GM19025 (cell line): ENCODE data around the gene GNPTG.

Experiments
- ATAC-seq: cut with Tn5 transposase; IDR thresholded peaks from one replicate; pipeline ENCODE4 v1.9.1; 2021; ENCODE audit warnings: mild to moderate bottlenecking, low read depth, moderate library complexity; ENCODE audit not compliant: unreplicated experiment

Gene GNPTG

DNA sequence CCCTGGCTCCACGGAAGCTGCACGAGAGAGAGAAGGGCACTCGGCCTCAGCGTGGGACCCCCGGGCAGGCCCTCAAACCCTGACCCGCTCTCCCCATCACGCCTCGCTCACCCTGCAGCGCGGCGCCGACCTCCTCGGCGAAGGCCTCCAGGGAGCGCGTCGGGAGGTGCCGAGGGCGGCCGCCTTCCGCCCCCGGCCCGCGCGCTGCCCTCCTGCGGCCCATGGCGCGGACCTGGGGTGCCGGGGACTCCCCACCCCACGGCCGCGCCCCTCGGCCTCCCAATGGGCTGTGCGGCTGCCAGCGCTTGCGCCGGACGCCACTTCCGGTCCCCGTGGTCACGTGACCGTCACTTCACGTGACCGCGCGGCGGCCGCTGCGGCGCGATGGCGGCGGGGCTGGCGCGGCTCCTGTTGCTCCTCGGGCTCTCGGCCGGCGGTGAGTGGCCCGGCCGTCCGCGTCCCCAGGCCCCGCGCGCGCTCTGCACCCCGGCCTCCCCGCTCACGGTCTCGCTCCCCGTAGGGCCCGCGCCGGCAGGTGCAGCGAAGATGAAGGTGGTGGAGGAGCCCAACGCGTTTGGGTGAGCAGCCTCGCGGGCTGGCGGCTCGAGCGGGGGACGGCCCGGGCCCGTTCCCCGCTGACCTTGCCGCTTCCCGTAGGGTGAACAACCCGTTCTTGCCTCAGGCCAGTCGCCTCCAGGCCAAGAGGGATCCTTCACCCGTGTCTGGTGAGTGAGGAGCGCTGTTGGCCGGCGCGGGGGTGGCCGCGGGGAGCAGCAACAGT, at the start of gene GNPTG, which contains the start of gene TSR3:
Gene GNPTG, plus strand, starts transcription at position 350 of the 781 bp plus-strand sequence. Its CDS starts 35 bp downstream, at position 385.
Gene TSR3, minus strand, starts transcription at position 297 of the 781 bp plus-strand sequence. Its CDS starts 74 bp downstream, at position 223.
- ATAC-seq, result peak; percentile 73

DNA sequence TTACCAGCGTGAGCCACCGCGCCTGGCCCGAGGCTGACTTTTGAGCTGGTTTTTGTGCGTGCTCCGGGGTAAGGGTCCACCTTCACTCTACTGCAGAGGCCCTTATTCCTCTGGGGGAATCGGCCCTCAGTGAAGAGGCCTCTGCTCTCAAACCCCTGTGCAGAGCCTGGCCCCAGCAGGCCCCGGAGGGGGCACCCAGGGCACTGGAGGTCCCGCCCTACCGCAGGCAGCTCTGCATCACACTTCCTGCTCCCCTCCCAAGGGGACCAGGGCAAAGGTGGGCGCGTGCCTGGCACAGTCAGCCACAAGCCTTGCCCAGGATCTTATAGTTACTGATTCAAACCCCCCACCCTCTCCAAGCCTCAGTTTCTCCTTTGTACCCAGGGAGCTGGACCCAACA, 45.9 kb upstream of the GNPTG start:
- no peak for ATAC-seq

- no peak for ATAC-seq
These were observed 45.4 kb upstream of the GNPTG start for GRCh38 chr16:1306334-1306733.

DNA sequence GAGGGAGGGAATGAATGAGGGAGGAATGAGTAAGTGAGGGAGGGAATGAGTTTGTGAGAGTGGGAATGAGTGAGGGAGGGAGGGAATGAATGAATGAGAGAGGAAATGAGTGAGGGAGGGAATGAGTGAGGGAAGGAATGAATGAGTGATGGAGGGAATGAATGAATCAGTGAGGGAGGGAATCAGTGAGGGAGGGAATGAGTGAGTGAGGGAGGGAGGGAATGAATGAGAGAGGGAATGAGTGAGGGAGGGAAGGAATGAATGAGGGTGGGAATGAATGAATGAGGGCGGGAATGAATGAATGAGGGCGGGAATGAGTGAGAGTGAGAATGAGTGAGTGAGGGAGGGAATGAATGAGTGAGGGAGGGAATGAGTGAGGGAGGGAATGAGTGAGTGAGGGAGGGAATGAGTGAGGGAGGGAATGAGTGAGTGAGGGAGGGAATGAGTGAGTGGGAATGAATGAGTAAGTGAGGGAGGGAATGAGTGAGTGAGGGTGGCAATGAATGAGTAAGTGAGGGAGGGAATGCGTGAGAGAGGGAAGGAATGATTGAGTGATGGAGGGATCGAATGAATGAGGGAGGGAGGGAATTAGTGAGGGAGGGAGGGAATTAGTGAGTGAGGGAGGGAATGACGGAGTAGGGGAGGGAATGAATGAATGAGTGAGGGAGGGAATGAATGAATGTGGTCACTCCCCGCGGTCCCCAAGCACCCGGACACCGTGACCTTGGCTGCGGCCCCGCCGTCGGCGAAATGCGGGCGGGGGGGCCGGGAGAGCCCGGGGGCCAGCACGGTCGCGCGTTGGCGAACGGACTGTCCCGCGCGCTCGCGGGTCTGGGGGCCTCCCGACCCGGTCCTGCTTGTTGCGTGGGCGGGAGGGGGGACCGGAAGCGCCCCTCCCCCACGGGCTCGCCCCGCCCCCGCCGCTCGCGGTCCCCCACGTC, 43.4 kb upstream of the GNPTG start:
- ATAC-seq, result peak; percentile 8

- ATAC-seq, result peak; percentile 49
These were observed 42.5 kb upstream of the GNPTG start, which contains the start of gene UBE2I for GRCh38 chr16:1308977-1309885. TSS of gene UBE2I (plus strand) at chr16:1309636. CDS start at chr16:1314031, 4,395 bp downstream.

GRCh38 chr16:1309888-1310831, 41.6 kb upstream of the GNPTG start:
- ATAC-seq, result peak; percentile 13

GRCh38 chr16:1310832-1311200, 40.9 kb upstream of the GNPTG start:
- no peak for ATAC-seq

- no peak for ATAC-seq
These were observed 40.5 kb upstream of the GNPTG start for GRCh38 chr16:1311212-1311737.

DNA sequence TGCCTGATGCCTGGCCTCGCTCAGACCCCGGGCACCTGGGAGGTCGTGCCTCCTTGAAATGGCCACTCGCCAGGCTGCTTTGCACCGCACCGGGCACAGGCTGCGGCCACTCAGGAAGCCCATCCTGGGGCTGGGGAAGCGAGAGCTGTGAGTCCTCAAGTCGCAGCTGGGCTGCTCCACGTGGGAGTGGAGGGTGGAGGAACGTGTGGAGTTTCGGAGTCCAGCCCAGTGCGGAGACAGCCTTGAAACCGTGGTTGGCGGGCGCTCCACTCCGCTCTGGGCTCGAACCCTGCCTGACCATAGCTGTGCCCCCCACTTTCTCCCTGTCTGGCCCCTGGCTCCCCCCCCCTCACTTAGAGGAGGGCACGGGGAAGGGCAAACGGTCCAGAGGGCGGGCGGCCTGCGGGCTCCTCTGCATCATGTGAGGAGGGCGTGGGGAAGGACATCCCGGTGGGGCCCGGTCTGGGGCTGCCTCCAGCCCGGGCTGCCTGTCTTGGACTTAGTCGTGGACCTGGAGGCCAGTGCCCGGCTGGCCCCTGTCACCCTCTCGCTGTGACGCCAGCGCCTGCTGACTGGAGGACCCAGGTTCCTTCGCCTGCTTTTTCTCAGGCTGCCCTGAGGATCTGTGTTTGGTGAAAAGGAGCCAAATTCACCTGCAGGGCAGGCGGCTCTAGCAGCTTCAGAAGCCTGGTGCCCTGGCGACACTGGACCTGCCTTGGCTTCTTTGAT, 39.8 kb upstream of the GNPTG start:
- no peak for ATAC-seq

DNA sequence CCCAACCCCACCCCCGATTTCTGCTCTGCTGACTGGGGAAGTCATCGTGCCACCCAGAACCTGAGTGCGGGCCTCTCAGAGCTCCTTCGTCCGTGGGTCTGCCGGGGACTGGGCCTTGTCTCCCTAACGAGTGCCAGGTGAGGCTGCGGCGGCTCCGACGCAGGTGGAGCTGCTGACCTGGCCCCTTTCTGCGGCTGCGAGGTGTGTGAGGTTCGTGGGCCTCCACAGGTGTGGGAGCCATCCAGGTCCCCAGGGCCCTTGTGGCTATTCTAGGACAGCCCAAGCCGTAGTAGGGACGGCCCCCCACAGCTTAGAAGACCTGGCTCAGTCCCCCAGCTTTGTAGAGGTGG, 39.3 kb upstream of the GNPTG start:
- ATAC-seq, result no peak

- ATAC-seq, result no peak
These were observed 38.8 kb upstream of the GNPTG start for GRCh38 chr16:1312903-1313302.

GRCh38 chr16:1313721-1314369, 37.9 kb upstream of the GNPTG start:
- ATAC-seq, result no peak

- no peak for ATAC-seq
These were observed 37.2 kb upstream of the GNPTG start for GRCh38 chr16:1314399-1315068.

- no peak for ATAC-seq
These were observed 36.4 kb upstream of the GNPTG start for GRCh38 chr16:1315081-1316032.

DNA sequence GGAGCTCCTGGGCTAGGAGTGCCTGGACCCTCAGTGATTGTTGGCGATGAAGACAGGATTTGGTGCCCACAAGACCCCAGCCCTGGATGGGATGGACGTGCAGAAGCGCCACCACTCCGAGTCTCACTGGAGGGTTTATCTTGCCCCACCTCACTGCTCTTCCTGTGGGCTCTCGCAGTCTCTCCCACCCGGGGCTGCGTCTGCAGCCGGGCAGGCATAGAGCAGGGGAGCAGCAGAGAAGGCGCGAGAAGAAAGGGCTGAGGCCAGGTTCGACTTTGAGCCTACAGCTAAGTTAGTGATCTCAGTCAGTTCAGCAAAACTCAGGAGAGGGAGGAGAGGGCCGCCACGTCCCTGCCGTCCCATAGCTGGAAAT, 35.7 kb upstream of the GNPTG start:
- no peak for ATAC-seq
